OCI-LY3 (cell line): ENCODE results near the gene MBD3L2.

Experiments used
- H2AFZ ChIP-seq: fragments of 200-600, 300-600 bp; shearing (Covaris generic); 2 replicates; pipeline ENCODE4 v1.6.0; 2014; ENCODE audit warnings: antibody characterized with exemption, low read depth, low read length
- H3K27ac ChIP-seq: fragments of 200-600, 300-600 bp; sonication (generic); 2 replicates; pipeline ENCODE4 v1.5.1; 2014; ENCODE audit warnings: mild to moderate bottlenecking, low read length, moderate library complexity, mixed read lengths
- H3K27me3 ChIP-seq: fragments of 200-600, 300-600 bp; sonication (generic); 2 replicates; pipeline ENCODE4 v1.6.1; 2014; ENCODE audit warnings: low read depth, low read length, mixed read lengths
- H3K36me3 ChIP-seq: fragments of 200-600, 300-600 bp; sonication (generic); replicated peaks from 2 replicates; pipeline ENCODE3; 2014; ENCODE audit warnings: low read depth, low read length, mixed read lengths
- H3K4me1 ChIP-seq: fragments of 300-600, 200-600 bp; sonication (generic); 2 replicates; pipeline ENCODE4 v1.6.1; 2014; ENCODE audit warnings: low read length, mixed read lengths
- H3K4me2 ChIP-seq: fragments of 200-600, 300-600 bp; sonication (generic); 2 replicates; pipeline ENCODE4 v1.6.1; 2014; ENCODE audit warnings: low read length, mixed read lengths
- H3K4me3 ChIP-seq: fragments of 300-600, 200-600 bp; sonication (generic); 2 replicates; pipeline ENCODE4 v1.5.1; 2014; ENCODE audit warnings: antibody characterized with exemption, mild to moderate bottlenecking, low read length, moderate library complexity
- H3K79me2 ChIP-seq: fragments of 300-600, 200-600 bp; shearing (Covaris generic); 2 replicates; pipeline ENCODE4 v1.6.1; 2014; ENCODE audit warnings: mild to moderate bottlenecking, low read length, mixed read lengths
- H3K9ac ChIP-seq: fragments of 300-600, 200-600 bp; shearing (Covaris generic); 2 replicates; pipeline ENCODE4 v1.6.0; 2014; ENCODE audit warnings: mild to moderate bottlenecking, low read length, moderate library complexity
- H3K9me3 ChIP-seq: fragments of 200-600, 300-600 bp; shearing (Covaris generic); 2 replicates; pipeline ENCODE4 v1.6.1; 2014; ENCODE audit warnings: low read length, mixed read lengths; ENCODE audit not compliant: insufficient read depth
- H4K20me1 ChIP-seq: fragments of 200-600, 300-600 bp; sonication (generic); 2 replicates; pipeline ENCODE4 v1.6.1; 2016; ENCODE audit warnings: low read length, mixed read lengths; ENCODE audit not compliant: insufficient read depth
- CTCF ChIP-seq: fragments of 200-600, 300-600 bp; sonication (generic); IDR thresholded peaks from 2 replicates; pipeline ENCODE4 v1.5.1; 2014; ENCODE audit warnings: antibody characterized with exemption, low read length, low read depth
- EZH2phosphoT487 ChIP-seq: fragments of 200-600 bp; shearing (Covaris generic); IDR thresholded peaks from 2 replicates; pipeline ENCODE4 v1.6.1; 2018; ENCODE audit warnings: antibody characterized with exemption, mixed run types, low read depth

Gene MBD3L2

GRCh38 chr19:7069042-7069903 is 20.2 kb downstream of the MBD3L2 start, which contains the start of gene ZNF557:
TSS of gene ZNF557 (plus strand) at chr19:7069703. CDS start at chr19:7075075, 5,372 bp downstream.
- no peaks in the 10 kb centered on the region for H4K20me1 ChIP-seq
- peak within 1 kb of the TSS; percentile 90 for H3K4me2 ChIP-seq
- peak within 1 kb of the TSS; percentile 86 for H3K9ac ChIP-seq
- no peaks in the 10 kb centered on the region for H3K27me3 ChIP-seq
- H3K9me3 ChIP-seq = no peaks in the 10 kb centered on the region
- H3K79me2 ChIP-seq = peaks cover 19% of the 10 kb centered on the region
- peak within 1 kb of the TSS; percentile 93 for H3K4me3 ChIP-seq
- peaks cover 27% of the 10 kb centered on the region for H3K36me3 ChIP-seq
- TF ChIP-seq CTCF (no peak), EZH2phosphoT487 (no peak)
- H2AFZ ChIP-seq = peak within 1 kb of the TSS; percentile 99
- H3K27ac ChIP-seq = peak within 1 kb of the TSS; percentile 65
- H3K4me1 ChIP-seq = peaks cover 8% of the 10 kb centered on the region

GRCh38 chr19:7069904-7070226 is 20.7 kb downstream of the MBD3L2 start:
- H4K20me1 ChIP-seq = no peaks in the 10 kb centered on the region
- H2AFZ ChIP-seq = peak overlapping the region; percentile 99
- peaks cover 8% of the 10 kb centered on the region for H3K4me1 ChIP-seq
- peak overlapping the region; percentile 93 for H3K4me3 ChIP-seq
- peaks cover 19% of the 10 kb centered on the region for H3K79me2 ChIP-seq
- no peaks in the 10 kb centered on the region for H3K27me3 ChIP-seq
- H3K9me3 ChIP-seq = no peaks in the 10 kb centered on the region
- peak overlapping the region; percentile 90 for H3K4me2 ChIP-seq
- H3K27ac ChIP-seq = peak overlapping the region; percentile 65
- H3K9ac ChIP-seq = peak overlapping the region; percentile 86
- peaks cover 32% of the 10 kb centered on the region for H3K36me3 ChIP-seq
- no peak for TF ChIP-seq CTCF
- TF ChIP-seq EZH2phosphoT487 = no peak

- Histone ChIP-seq H2AFZ (no peak overlapping the region), H4K20me1 (no peaks in the 10 kb centered on the region), H3K9ac (no peak overlapping the region), H3K9me3 (peaks cover 3% of the 10 kb centered on the region; the same call in 1 of the 2 replicates), H3K79me2 (peaks cover 19% of the 10 kb centered on the region), H3K4me3 (no peak overlapping the region), H3K4me2 (no peak overlapping the region), H3K36me3 (peaks cover 59% of the 10 kb centered on the region), H3K27ac (no peak overlapping the region), H3K4me1 (peaks cover 8% of the 10 kb centered on the region), H3K27me3 (no peaks in the 10 kb centered on the region)
- TF ChIP-seq CTCF = no peak
- TF ChIP-seq EZH2phosphoT487 = no peak
Observed at GRCh38 chr19:7072541-7072940, 23.4 kb downstream of the MBD3L2 start.

- TF ChIP-seq CTCF (no peak), EZH2phosphoT487 (no peak)
- Histone ChIP-seq H3K79me2 (peaks cover 15% of the 10 kb centered on the region), H3K27ac (no peak overlapping the region), H3K4me1 (peaks cover 5% of the 10 kb centered on the region), H3K4me2 (no peak overlapping the region), H4K20me1 (no peaks in the 10 kb centered on the region), H3K9me3 (peaks cover 22% of the 10 kb centered on the region), H3K9ac (no peak overlapping the region), H3K4me3 (no peak overlapping the region), H3K36me3 (peaks cover 80% of the 10 kb centered on the region), H3K27me3 (no peaks in the 10 kb centered on the region), H2AFZ (no peak overlapping the region)
Observed at GRCh38 chr19:7074705-7075282, 25.7 kb downstream of the MBD3L2 start.
